ENCODE results near the gene PITPNC1.
A peak's percentile ranks its signal among the peaks of the same experiment; 100 is the strongest.
"Not testable (repeated sequence)": the region's sequence is repeated elsewhere in the genome, so short reads cannot be mapped to it uniquely, and the experiment has no call there.

Gene PITPNC1

GRCh38 chr17:67376737-67377487 lies at the start of gene PITPNC1:
TSS of gene PITPNC1 (plus strand) at chr17:67377281.
- DNase-seq = peak; percentile 60 to 78 (median 64)

GRCh38 chr17:67328026-67328425 lies 49.1 kb upstream of the PITPNC1 start:
- no peak for DNase-seq

- DNase-seq = not testable (repeated sequence)
These were observed 45.5 kb upstream of the PITPNC1 start for GRCh38 chr17:67331381-67332161.

- DNase-seq = not testable (repeated sequence)
These were observed 44.9 kb upstream of the PITPNC1 start for GRCh38 chr17:67332162-67332508.

- DNase-seq = no peak
These were observed 41.7 kb upstream of the PITPNC1 start for GRCh38 chr17:67335245-67335835.

GRCh38 chr17:67336859-67337258 lies 40.2 kb upstream of the PITPNC1 start:
- DNase-seq = no peak

GRCh38 chr17:67338353-67338752 lies 38.7 kb upstream of the PITPNC1 start:
- DNase-seq = not testable (repeated sequence)

- DNase-seq = no peak
These were observed 33.8 kb upstream of the PITPNC1 start for GRCh38 chr17:67343237-67343636.

GRCh38 chr17:67347826-67348225 lies 29.3 kb upstream of the PITPNC1 start:
- DNase-seq = no peak

- no peak for DNase-seq
These were observed 27.7 kb upstream of the PITPNC1 start for GRCh38 chr17:67349420-67349819.

- no peak for DNase-seq
These were observed 23.9 kb upstream of the PITPNC1 start for GRCh38 chr17:67353161-67353560.

- no peak for DNase-seq
These were observed 23.0 kb upstream of the PITPNC1 start for GRCh38 chr17:67353929-67354574.

- DNase-seq = no peak
These were observed 18.5 kb upstream of the PITPNC1 start for GRCh38 chr17:67358612-67359011.

- DNase-seq = peak in 1 of 4 experiments; percentile 10
These were observed 16.9 kb upstream of the PITPNC1 start for GRCh38 chr17:67359960-67360791.

- no peak for DNase-seq
These were observed 16.2 kb upstream of the PITPNC1 start for GRCh38 chr17:67360880-67361279.

- no peak for DNase-seq
These were observed 14.9 kb upstream of the PITPNC1 start for GRCh38 chr17:67362173-67362572.

GRCh38 chr17:67364847-67365737 lies 12.0 kb upstream of the PITPNC1 start:
- DNase-seq = no peak

GRCh38 chr17:67365738-67366192 lies 11.3 kb upstream of the PITPNC1 start:
- no peak for DNase-seq

- DNase-seq = peak; percentile 87 to 93 (median 88)
These were observed 10.6 kb upstream of the PITPNC1 start, which contains the start of gene PSMD12 for GRCh38 chr17:67366193-67367157. TSS of gene PSMD12 (minus strand) at chr17:67366577. CDS start at chr17:67366519, 58 bp downstream.

GRCh38 chr17:67369676-67370075 lies 7.4 kb upstream of the PITPNC1 start:
- no peak for DNase-seq

Data from activated CD4-positive, CD25-positive, alpha-beta regulatory T cell (primary cell).